Right cardiac atrium (tissue), 5 donors: Measurements from ENCODE around the gene SLC39A1. TPM values are rescaled to one million over a fixed set of nuclear protein-coding genes. Genes with fewer than 3 reads are reported as not detected.
A peak's percentile ranks its signal among the peaks of the same experiment; 100 is the strongest.

Experiments used
- ATAC-seq, 2 donors: fragments of 200-7000 bp; cut with Tn5 transposase; one replicate each; pipeline versions ENCODE4 v1.8.0 to v1.9.1; 2020; ENCODE audit warnings: moderate library complexity in 2 of 2, mild to moderate bottlenecking in 1 of 2
- DNase-seq, 3 donors: peaks; one replicate each; pipeline ENCODE4 v3.0.0-alpha.2; 2020
- H3K27ac ChIP-seq: one replicate; pipeline ENCODE4 v1.5.1; 2013; ENCODE audit warnings: mild to moderate bottlenecking, low read length, control low read depth, moderate library complexity
- H3K27me3 ChIP-seq: one replicate; pipeline ENCODE4 v1.6.1; 2013; ENCODE audit not compliant: control insufficient read depth, insufficient read depth
- H3K4me1 ChIP-seq: one replicate; pipeline ENCODE4 v1.6.1; 2013; ENCODE audit warnings: low read length; ENCODE audit not compliant: control insufficient read depth, insufficient read depth
- H3K4me3 ChIP-seq: one replicate; pipeline ENCODE4 v1.5.1; 2013; ENCODE audit warnings: low read length, control low read depth
- H3K9me3 ChIP-seq: one replicate; pipeline ENCODE4 v1.6.1; 2013; ENCODE audit warnings: low read length; ENCODE audit not compliant: control insufficient read depth
- WGBS: extraction: QIAGEN DNeasy Blood & Tissue Kit; methylation state at CpG from one replicate; pipeline ENCODE4 v1.1.7; 2013; 5-methylcytosine and 5-hydroxymethylcytosine counted together
- intact Hi-C, 4 donors: fragments of 100-400 bp; cut with DNase I; formaldehyde crosslinking; loops; one replicate each; pipeline versions ENCODE4 v1.11.0 to v1.14.0; 2022 to 2023
- polyA plus RNA-seq: library from polyadenylated mRNA; stranded (reverse); fragments of 200-250 nt; gene quantifications from one replicate; pipeline ENCODE4 v1.2.3, GENCODE V29; 2013
- total RNA-seq, 4 donors: library from RNA; stranded (reverse); fragmentation: NEBNext Ultra II Directional; extraction: Animal tissue kit (Norgen Biotek cat#: 25700); gene quantifications; one replicate each; pipeline ENCODE4 v1.2.1, GENCODE V29; 2021
- donor health status: healthy with polysubstance abuse.
- donor health status: DM: no; HTN: yes; CAD: no.
- donor health status: DM: no; HTN: no; CAD: no.
- donor health status: DM: no; HTN: yes; CAD: no; lungs with severe emphysema.
- donor health status: DM: yes; HTN: yes; CAD: no.

The SLC39A1 gene
- total and polyA plus RNA-seq, 5 donors, result 61.2 to 71.4 (median 63.7) TPM

GRCh38 chr1:153938996-153939395 is 24.3 kb downstream of the SLC39A1 start:
- Histone ChIP-seq H3K27me3 (no peaks in the 10 kb centered on the region), H3K4me3 (no peak overlapping the region), H3K4me1 (no peaks in the 10 kb centered on the region), H3K9me3 (no peaks in the 10 kb centered on the region), H3K27ac (no peak overlapping the region)
- intact Hi-C loops, result no loop called here
- 85% methylated on average over 3 of the region's 3 CpGs for WGBS
- DNase-seq (peak in 1 of 3 donors; percentile 24), ATAC-seq (no peak)

- no peak overlapping the region for H3K27ac ChIP-seq
- ATAC-seq (no peak), DNase-seq (peak in 1 of 3 donors; percentile 30)
- WGBS, result 96% methylated on average over 10 of the region's 10 CpGs
- intact Hi-C loops, result no loop called here
- no peaks in the 10 kb centered on the region for H3K9me3 ChIP-seq
- no peaks in the 10 kb centered on the region for H3K4me1 ChIP-seq
- H3K4me3 ChIP-seq, result no peak overlapping the region
- H3K27me3 ChIP-seq, result no peaks in the 10 kb centered on the region
These were observed 26.0 kb downstream of the SLC39A1 start for GRCh38 chr1:153937331-153937730.

- Histone ChIP-seq H3K27ac (no peak overlapping the region), H3K27me3 (no peaks in the 10 kb centered on the region), H3K4me3 (no peak overlapping the region), H3K4me1 (no peaks in the 10 kb centered on the region), H3K9me3 (no peaks in the 10 kb centered on the region)
- ATAC-seq (no peak), DNase-seq (peak in 1 of 3 donors; percentile 23)
- intact Hi-C loops, result no loop called here
- WGBS, result 94% methylated on average over 12 of the region's 12 CpGs
These were observed 27.1 kb downstream of the SLC39A1 start for GRCh38 chr1:153936011-153936802.

- no peak overlapping the region for H3K4me3 ChIP-seq
These were observed 28.6 kb downstream of the SLC39A1 start for GRCh38 chr1:153934746-153935145.

GRCh38 chr1:153933955-153934354 is 29.4 kb downstream of the SLC39A1 start:
- H3K9me3 ChIP-seq, result no peaks in the 10 kb centered on the region
- no peaks in the 10 kb centered on the region for H3K27me3 ChIP-seq
- no peak overlapping the region for H3K4me3 ChIP-seq
- no peak overlapping the region for H3K27ac ChIP-seq
- DNase-seq (peak in 1 of 3 donors; percentile 25), ATAC-seq (no peak)
- whole genome bisulfite sequencing, result 95% methylated on average over 11 of the region's 11 CpGs
- peaks cover under 1% of the 10 kb centered on the region for H3K4me1 ChIP-seq
- intact Hi-C loops, result no loop called here

More at GRCh38 chr1:153934746-153935145, 28.6 kb downstream of the SLC39A1 start:
- no peaks in the 10 kb centered on the region for H3K27me3 ChIP-seq
- ATAC-seq, result no peak
- peak in 1 of 3 donors; percentile 40 for DNase-seq
- H3K9me3 ChIP-seq, result no peaks in the 10 kb centered on the region
- no peak overlapping the region for H3K27ac ChIP-seq
- no peaks in the 10 kb centered on the region for H3K4me1 ChIP-seq
- intact Hi-C loops, result no loop called here
- WGBS, result 91% methylated on average over 9 of the region's 9 CpGs

- Histone ChIP-seq H3K9me3 (no peaks in the 10 kb centered on the region), H3K4me3 (no peak overlapping the region), H3K27me3 (no peaks in the 10 kb centered on the region), H3K4me1 (peaks cover 3% of the 10 kb centered on the region), H3K27ac (no peak overlapping the region)
- intact Hi-C loops, result no loop called here
- WGBS, result 89% methylated on average over 14 of the region's 14 CpGs
- peak in 1 of 3 donors; percentile 60 for DNase-seq
- ATAC-seq, result no peak
These were observed 29.9 kb downstream of the SLC39A1 start for GRCh38 chr1:153933430-153933829.

DNA sequence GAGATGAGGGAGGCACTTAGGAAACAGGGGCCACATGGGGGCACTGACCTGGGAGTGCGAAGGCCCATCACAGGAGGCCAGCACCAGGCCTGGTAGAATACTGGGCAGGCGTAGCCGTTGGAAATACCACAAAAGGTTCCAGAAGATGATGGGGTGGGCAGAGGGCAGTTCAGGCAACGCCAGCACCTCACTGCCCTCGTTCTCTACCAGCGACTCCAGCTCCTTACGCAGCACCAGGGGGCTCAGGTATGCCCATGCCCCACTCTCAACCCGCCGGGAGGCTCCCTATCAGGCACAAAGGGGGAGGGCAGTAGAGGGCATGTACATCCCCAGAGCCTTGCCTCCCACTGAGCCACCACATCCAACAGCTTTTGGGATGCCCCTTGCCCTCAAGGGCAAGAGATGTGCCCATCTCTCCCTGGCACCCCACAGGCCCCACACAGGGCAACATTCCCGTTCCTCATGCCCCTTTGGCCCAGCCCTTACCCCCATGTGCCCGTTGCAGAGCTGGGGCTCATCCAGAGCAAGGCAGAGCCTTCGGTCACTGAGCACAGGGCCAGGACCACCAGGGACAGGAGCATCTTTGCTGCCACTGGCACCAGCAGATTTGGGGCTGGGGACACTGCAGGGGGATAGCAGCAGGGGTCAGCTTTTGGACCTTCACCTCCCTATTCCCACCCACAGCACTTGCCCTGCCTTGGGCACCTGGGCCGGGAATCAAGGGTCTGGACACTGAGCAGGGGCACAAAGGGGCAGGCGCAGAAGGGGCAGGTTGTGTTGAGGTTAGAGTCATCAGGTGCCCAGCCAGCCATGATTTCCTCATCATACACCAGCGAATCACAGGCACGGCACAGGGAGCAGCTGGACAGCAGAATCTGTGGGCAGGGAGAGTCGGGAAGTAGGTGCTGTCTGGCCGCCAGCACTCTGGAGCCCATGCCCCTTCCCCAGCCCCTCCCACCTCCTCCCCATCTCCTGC is 30.9 kb downstream of the SLC39A1 start:
- ATAC-seq (no peak), DNase-seq (peak in 1 of 3 donors; percentile 39)
- Histone ChIP-seq H3K9me3 (no peaks in the 10 kb centered on the region), H3K4me1 (peaks cover 3% of the 10 kb centered on the region), H3K27me3 (no peaks in the 10 kb centered on the region), H3K4me3 (no peak overlapping the region), H3K27ac (no peak overlapping the region)
- WGBS, result 93% methylated on average over 18 of the region's 18 CpGs
- intact Hi-C loops, result no loop called here

DNA sequence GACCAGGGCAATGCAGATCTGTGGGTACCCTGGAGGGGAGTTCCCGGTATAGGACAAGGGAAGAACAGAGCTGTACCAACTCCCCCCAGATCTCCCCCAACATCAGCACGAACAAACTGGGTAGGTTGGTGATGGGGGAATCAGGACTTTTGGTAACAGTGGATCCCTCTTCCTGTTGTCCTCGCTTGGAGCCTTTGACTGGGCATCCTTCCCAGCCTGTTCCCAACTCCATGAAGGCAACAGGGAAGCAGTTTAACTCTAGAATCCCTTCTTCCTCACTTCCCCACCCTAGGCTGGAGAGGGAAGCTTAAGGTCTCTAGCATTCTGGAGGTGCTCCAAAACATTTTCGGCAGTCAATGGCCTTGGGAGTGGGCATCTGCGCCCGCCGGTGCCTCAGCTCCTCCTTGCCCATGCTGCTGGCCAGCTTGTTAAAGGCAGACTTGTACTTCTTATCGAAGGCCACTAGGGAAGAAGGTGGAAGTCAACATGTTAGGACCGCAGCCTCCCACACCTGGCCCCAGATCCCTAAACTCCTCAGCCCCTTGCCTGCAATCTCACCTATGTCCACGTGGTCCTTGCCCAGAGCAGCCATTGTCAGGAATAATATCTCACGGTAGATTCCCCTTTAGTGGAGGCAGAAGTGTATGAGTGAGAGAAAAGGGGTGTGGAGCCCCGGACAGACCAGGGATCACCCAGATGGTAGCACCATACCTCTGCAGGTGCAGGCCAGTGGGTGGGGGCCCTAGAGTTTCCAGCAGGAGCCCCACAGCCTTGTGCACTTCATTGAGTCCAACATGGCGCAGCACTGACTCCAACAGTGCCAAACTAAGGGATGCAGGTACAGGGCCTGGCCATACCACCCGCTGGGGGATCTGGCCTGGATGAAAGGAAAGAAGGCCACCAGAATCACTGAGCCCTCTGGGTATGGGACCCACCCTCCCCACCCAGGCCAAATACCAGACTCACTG is 33.1 kb downstream of the SLC39A1 start:
- DNase-seq (peak in 1 of 3 donors; percentile 44), ATAC-seq (no peak)
- peaks cover 3% of the 10 kb centered on the region for H3K4me1 ChIP-seq
- 81% methylated on average over 14 of the region's 14 CpGs for WGBS
- intact Hi-C loops, result loop anchor here in 2 of 4 donors (10.0 kb wide), 2 partner anchors 105 to 135 kb away; no protein-coding TSS in a partner anchor
- H3K4me3 ChIP-seq, result no peak overlapping the region
- H3K27ac ChIP-seq, result no peak overlapping the region
- H3K9me3 ChIP-seq, result no peaks in the 10 kb centered on the region
- no peaks in the 10 kb centered on the region for H3K27me3 ChIP-seq

GRCh38 chr1:153929426-153929825 is 33.9 kb downstream of the SLC39A1 start:
- H3K9me3 ChIP-seq, result no peaks in the 10 kb centered on the region
- peaks cover 3% of the 10 kb centered on the region for H3K4me1 ChIP-seq
- no peak overlapping the region for H3K27ac ChIP-seq
- H3K27me3 ChIP-seq, result no peaks in the 10 kb centered on the region
- intact Hi-C loops, result loop anchor here in 2 of 4 donors (10.0 kb wide), 2 partner anchors 105 to 135 kb away; no protein-coding TSS in a partner anchor
- ATAC-seq (no peak), DNase-seq (peak in 1 of 3 donors; percentile 20)
- WGBS, result 86% methylated on average over 5 of the region's 5 CpGs
- H3K4me3 ChIP-seq, result no peak overlapping the region

DNA sequence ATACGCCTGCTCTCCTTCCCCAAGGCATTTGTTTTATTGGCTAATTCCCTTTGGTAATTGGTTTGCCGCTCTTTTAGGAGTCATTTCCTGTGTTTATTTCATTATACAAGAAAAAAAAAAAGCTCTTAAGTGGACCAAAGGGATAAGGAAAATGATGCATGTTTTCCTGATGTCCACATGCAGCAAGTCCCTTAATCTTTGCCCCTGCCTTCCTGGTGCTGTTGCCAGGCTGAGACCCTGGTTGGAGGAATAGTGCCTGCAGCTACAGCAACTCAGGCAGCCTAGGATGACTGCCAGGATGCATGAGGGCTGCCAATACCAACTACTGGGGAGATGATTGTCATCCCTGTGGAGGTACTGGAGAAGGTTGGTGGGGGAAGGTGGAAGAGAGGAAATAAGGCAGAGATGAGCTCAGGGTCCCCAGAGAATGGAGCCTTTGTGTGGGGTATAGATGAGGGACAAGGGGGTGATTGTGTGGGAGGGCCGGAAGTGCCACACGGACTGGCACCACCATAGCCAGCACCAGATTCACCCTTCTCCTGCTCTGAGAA is 34.5 kb downstream of the SLC39A1 start:
- Histone ChIP-seq H3K27ac (no peak overlapping the region), H3K27me3 (no peaks in the 10 kb centered on the region), H3K9me3 (no peaks in the 10 kb centered on the region), H3K4me1 (peaks cover 3% of the 10 kb centered on the region), H3K4me3 (no peak overlapping the region)
- no peak for ATAC-seq
- intact Hi-C loops, result loop anchor here in 2 of 4 donors (10.0 kb wide), 2 partner anchors 104 to 134 kb away; no protein-coding TSS in a partner anchor
- 48% methylated on average over 4 of the region's 4 CpGs for WGBS
- peak in 1 of 3 donors; percentile 23 for DNase-seq
